Aorta (tissue), 5 donors: ENCODE measurements around the gene PWP1. TPM values are rescaled to one million over a fixed set of nuclear protein-coding genes. Genes with fewer than 3 reads are reported as not detected.
"Not testable (repeated sequence)": the region's sequence is repeated elsewhere in the genome, so short reads cannot be mapped to it uniquely, and the experiment has no call there.

ENCODE experiments used
- ATAC-seq: fragments of 200-7000 bp; cut with Tn5 transposase; one replicate; pipeline ENCODE4 v1.9.1; 2022; ENCODE audit warnings: moderate library complexity; ENCODE audit not compliant: low FRiP score
- DNase-seq, 2 donors: peaks; one replicate each; pipeline ENCODE4 v3.0.0-alpha.2; 2020
- H3K27ac ChIP-seq, 2 donors: one replicate each; pipeline ENCODE4 v1.5.1; 2013; ENCODE audit warnings: low read length in 2 of 2, mild to moderate bottlenecking in 2 of 2, moderate library complexity in 2 of 2, control low read depth in 1 of 2, inconsistent platforms in 1 of 2, low read depth in 1 of 2
- H3K27me3 ChIP-seq, 2 donors: one replicate each; pipeline ENCODE4 v1.6.1; 2013; ENCODE audit warnings: control low read depth in 1 of 2, low read length in 1 of 2, mild to moderate bottlenecking in 1 of 2, moderate library complexity in 1 of 2; ENCODE audit not compliant: insufficient read depth in 2 of 2, control insufficient read depth in 1 of 2
- H3K36me3 ChIP-seq, 2 donors: one replicate each; pipeline ENCODE4 v1.6.1; 2013; ENCODE audit warnings: control low read depth in 1 of 2, low read length in 1 of 2, mild to moderate bottlenecking in 1 of 2; ENCODE audit not compliant: insufficient read depth in 2 of 2, control insufficient read depth in 1 of 2
- H3K4me1 ChIP-seq, 2 donors: one replicate each; pipeline ENCODE4 v1.6.1; 2013; ENCODE audit warnings: low read length in 2 of 2, control low read depth in 1 of 2, mild to moderate bottlenecking in 1 of 2, moderate library complexity in 1 of 2; ENCODE audit not compliant: insufficient read depth in 2 of 2, control insufficient read depth in 1 of 2
- H3K4me3 ChIP-seq, 2 donors: one replicate each; pipeline ENCODE4 v1.5.1; 2013; ENCODE audit warnings: low read length in 2 of 2, control low read depth in 1 of 2, mild to moderate bottlenecking in 1 of 2
- H3K9me3 ChIP-seq: one replicate; pipeline ENCODE4 v1.6.1; 2013; ENCODE audit warnings: mild to moderate bottlenecking, low read length; ENCODE audit not compliant: control insufficient read depth
- WGBS, 2 donors: extraction: QIAGEN DNeasy Blood & Tissue Kit; methylation state at CpG; one replicate each; pipeline ENCODE4 v1.1.7; 2013; 5-methylcytosine and 5-hydroxymethylcytosine counted together
- intact Hi-C, 2 donors: fragments of 100-400 bp; cut with DNase I; formaldehyde crosslinking; loops; one replicate each; pipeline versions ENCODE4 v1.14.2 to v1.15.0; 2022
- polyA plus RNA-seq, 2 donors: library from polyadenylated mRNA; stranded (reverse); fragments of 200-250 nt; gene quantifications; one replicate each; pipeline ENCODE4 v1.2.3, GENCODE V29; 2013
- total RNA-seq, 2 donors: library from RNA; stranded (reverse); fragmentation: NEBNext Ultra II Directional; extraction: Animal tissue kit (Norgen Biotek cat#: 25700); gene quantifications; one replicate each; pipeline ENCODE4 v1.2.1, GENCODE V29; 2021
- donor health status: healthy with polysubstance abuse.
- donor health status: Bipolar disorder and iron deficiency.
- donor health status: DM: no; HTN: no; CAD: no.
- donor health status: DM: no; HTN: no; CAD: no.
- donor health status: DM: yes; HTN: yes; CAD: no.

The PWP1 gene
- total and polyA plus RNA-seq, 4 donors = 23.3 to 40.1 (median 25.6) TPM

- intact Hi-C loops = no loop called here
- Histone ChIP-seq H3K4me3 (no peak overlapping the region), H3K27me3 (no peaks in the 10 kb centered on the region), H3K4me1 (no peaks in the 10 kb centered on the region), H3K9me3 (no peaks in the 10 kb centered on the region), H3K36me3 (peaks cover 4 to 15% of the 10 kb centered on the region in 2 donors), H3K27ac (no peak overlapping the region)
- DNase-seq (no peak), ATAC-seq (no peak)
These were observed 30.2 kb downstream of the PWP1 start for GRCh38 chr12:107715780-107716179.

- Histone ChIP-seq H3K4me3 (no peak overlapping the region), H3K27ac (no peak overlapping the region), H3K9me3 (no peaks in the 10 kb centered on the region), H3K4me1 (no peaks in the 10 kb centered on the region), H3K27me3 (no peaks in the 10 kb centered on the region), H3K36me3 (peaks cover 0 to 6% of the 10 kb centered on the region in 2 donors)
- ATAC-seq = no peak
- 98 to 100% methylated on average over 1 of the region's 1 CpG for WGBS, 2 donors
- intact Hi-C loops = no loop called here
- no peak for DNase-seq
These were observed 33.0 kb downstream of the PWP1 start for GRCh38 chr12:107718606-107719005.

GRCh38 chr12:107727327-107727726, 41.7 kb downstream of the PWP1 start:
- H3K27ac ChIP-seq, H3K4me1 ChIP-seq, intact Hi-C loops, H3K9me3 ChIP-seq, H3K27me3 ChIP-seq, H3K4me3 ChIP-seq, H3K36me3 ChIP-seq, DNase-seq, ATAC-seq: not testable (repeated sequence)
- 83 to 90% methylated on average over 1 of the region's 1 CpG for WGBS, 2 donors

GRCh38 chr12:107727742-107728141, 42.1 kb downstream of the PWP1 start:
- H3K27me3 ChIP-seq, H3K9me3 ChIP-seq, intact Hi-C loops, H3K27ac ChIP-seq, H3K4me1 ChIP-seq, H3K4me3 ChIP-seq, ATAC-seq, H3K36me3 ChIP-seq, DNase-seq: not testable (repeated sequence)
- WGBS, 2 donors = no CpG with 5 or more reads among the region's 1 CpG

GRCh38 chr12:107730618-107731341, 45.2 kb downstream of the PWP1 start:
- 64% methylated on average over 4 of the region's 4 CpGs for WGBS, 2 donors
- no peak for ATAC-seq
- Histone ChIP-seq H3K9me3 (no peaks in the 10 kb centered on the region), H3K4me3 (no peak overlapping the region), H3K36me3 (peaks cover 9 to 22% of the 10 kb centered on the region in 2 donors), H3K27me3 (no peaks in the 10 kb centered on the region), H3K4me1 (no peaks in the 10 kb centered on the region), H3K27ac (no peak overlapping the region)
- no peak for DNase-seq
- intact Hi-C loops = no loop called here

GRCh38 chr12:107731366-107731765, 45.8 kb downstream of the PWP1 start:
- intact Hi-C loops = no loop called here
- no peaks in the 10 kb centered on the region for H3K9me3 ChIP-seq
- no peaks in the 10 kb centered on the region for H3K27me3 ChIP-seq
- H3K4me1 ChIP-seq = no peaks in the 10 kb centered on the region
- no peak overlapping the region for H3K4me3 ChIP-seq
- WGBS, 2 donors = 79 to 83% methylated on average over 4 of the region's 4 CpGs
- DNase-seq = no peak
- peaks cover 9 to 22% of the 10 kb centered on the region in 2 donors for H3K36me3 ChIP-seq
- no peak overlapping the region for H3K27ac ChIP-seq
- ATAC-seq = no peak

- intact Hi-C loops = no loop called here
- Histone ChIP-seq H3K4me3 (no peak overlapping the region), H3K4me1 (no peaks in the 10 kb centered on the region), H3K27me3 (no peaks in the 10 kb centered on the region), H3K27ac (no peak overlapping the region), H3K36me3 (peaks cover 11 to 22% of the 10 kb centered on the region in 2 donors), H3K9me3 (no peaks in the 10 kb centered on the region)
- no peak for DNase-seq
- ATAC-seq = no peak
- 78 to 81% methylated on average over 3 of the region's 3 CpGs for WGBS, 2 donors
These were observed 46.8 kb downstream of the PWP1 start for GRCh38 chr12:107732365-107732764.

GRCh38 chr12:107734139-107734538, 48.5 kb downstream of the PWP1 start:
- no peak overlapping the region for H3K27ac ChIP-seq
- H3K4me3 ChIP-seq = no peak overlapping the region
- no peak for ATAC-seq
- peaks cover under 1% of the 10 kb centered on the region for H3K9me3 ChIP-seq
- H3K27me3 ChIP-seq = no peaks in the 10 kb centered on the region
- 88 to 93% methylated on average over 5 of the region's 5 CpGs for WGBS, 2 donors
- intact Hi-C loops = no loop called here
- H3K4me1 ChIP-seq = no peaks in the 10 kb centered on the region
- peaks cover 18 to 26% of the 10 kb centered on the region in 2 donors for H3K36me3 ChIP-seq
- DNase-seq = no peak

GRCh38 chr12:107735763-107736162, 50.2 kb downstream of the PWP1 start:
- intact Hi-C loops = no loop called here
- Histone ChIP-seq H3K27ac (no peak overlapping the region), H3K4me3 (no peak overlapping the region), H3K36me3 (peaks cover 20 to 26% of the 10 kb centered on the region in 2 donors), H3K9me3 (peaks cover 1% of the 10 kb centered on the region), H3K4me1 (no peaks in the 10 kb centered on the region), H3K27me3 (no peaks in the 10 kb centered on the region)
- ATAC-seq (no peak), DNase-seq (no peak)
- WGBS, 2 donors = 90 to 92% methylated on average over 2 of the region's 2 CpGs
